HepG2 (cell line): ENCODE results near the gene SLC29A1. TPM values are rescaled to one million over a fixed set of nuclear protein-coding genes. Genes with fewer than 3 reads are reported as not detected.

Experiments used
- CHD4 ChIP-seq: fragments of 200-600 bp; sonication (generic); IDR thresholded peaks from 2 replicates; pipeline ENCODE4 v1.7.0; 2017; ENCODE audit warnings: mild to moderate bottlenecking, low read length, borderline replicate concordance
- EHMT2 ChIP-seq: fragments of 200-600 bp; sonication (generic); IDR thresholded peaks from 2 replicates; pipeline ENCODE4 v1.7.0; 2017; ENCODE audit warnings: antibody characterized with exemption, low read depth, low read length, borderline replicate concordance
- ERF ChIP-seq: IDR thresholded peaks from 2 replicates; pipeline ENCODE4 v1.6.1; 2018; ENCODE audit warnings: missing biosample characterization, missing genetic modification reagents
- GABPA ChIP-seq, 2 experiments: IDR thresholded peaks; 2 replicates each; pipeline ENCODE4 v1.6.1; 2011 to 2016; ENCODE audit warnings: low read depth in 2 of 2, low read length in 1 of 2, missing biosample characterization in 1 of 2, missing genetic modification characterization in 1 of 2
- GLI4 ChIP-seq: sonication (generic); formaldehyde crosslinking; IDR thresholded peaks from 2 replicates; pipeline ENCODE4 v1.5.1; 2020; ENCODE audit warnings: missing genetic modification reagents, mild to moderate bottlenecking, moderate library complexity, borderline replicate concordance
- JUND ChIP-seq: sonication (generic); formaldehyde crosslinking; IDR thresholded peaks from 2 replicates; pipeline ENCODE4 v1.8.0; 2022; ENCODE audit warnings: mild to moderate bottlenecking, missing genetic modification reagents
- KLF15 ChIP-seq: sonication (generic); formaldehyde crosslinking; IDR thresholded peaks from 2 replicates; pipeline ENCODE4 v1.8.1; 2023; ENCODE audit warnings: borderline replicate concordance, mild to moderate bottlenecking, inconsistent platforms, missing genetic modification reagents, mixed read lengths
- SSRP1 ChIP-seq: IDR thresholded peaks from 2 replicates; pipeline ENCODE4 v1.6.1; 2016; ENCODE audit warnings: control low read depth
- ZNF143 ChIP-seq: sonication (generic); formaldehyde crosslinking; IDR thresholded peaks from 2 replicates; pipeline ENCODE4 v1.4.0; 2020; ENCODE audit warnings: missing genetic modification reagents
- ZNF749 ChIP-seq: sonication (generic); formaldehyde crosslinking; IDR thresholded peaks from 2 replicates; pipeline ENCODE4 v1.8.0; 2022; ENCODE audit warnings: mild to moderate bottlenecking, missing genetic modification reagents, moderate library complexity, borderline replicate concordance
- polyA plus RNA-seq, 8 experiments: library from polyadenylated mRNA; depleted of rRNA in 3 of 8; stranded (reverse) in 7 of 8; unstranded in 1 of 8; fragments of >200 nt; fragmentation: Illumina TruSeq in 4 of 8; extraction: Trizol in 4 of 8; gene quantifications; 2 replicates each; pipeline versions ENCODE4 v1.2.1 to v1.2.3, GENCODE V29; 2011 to 2016; ENCODE audit warnings: low read depth in 4 of 8, missing spikeins in 1 of 8, mixed read lengths in 1 of 8; ENCODE audit not compliant: insufficient read depth in 1 of 8
- total RNA-seq, 5 experiments: library from RNA; depleted of rRNA; stranded (reverse); fragments of >200 nt; fragmentation: Illumina TruSeq; extraction: Trizol; gene quantifications; 2 replicates each; pipeline ENCODE4 v1.2.3, GENCODE V29; 2016; ENCODE audit warnings: low read depth in 1 of 5
- TF ChIP-seq, protein P1 (sequence below): IDR thresholded peaks from 2 replicates; pipeline ENCODE4 v1.6.1; 2016; ENCODE audit warnings: missing biosample characterization, missing genetic modification reagents, low read depth
- TF ChIP-seq, protein P2 (sequence below): sonication (generic); formaldehyde crosslinking; IDR thresholded peaks from 2 replicates; pipeline ENCODE4 v1.4.0; 2020; ENCODE audit warnings: missing genetic modification reagents
- TF ChIP-seq, protein P3 (sequence below): sonication (generic); formaldehyde crosslinking; IDR thresholded peaks from 2 replicates; pipeline ENCODE4 v1.4.0; 2020; ENCODE audit warnings: missing genetic modification reagents, borderline replicate concordance
- TF ChIP-seq, protein P4 (sequence below): sonication (generic); formaldehyde crosslinking; IDR thresholded peaks from 2 replicates; pipeline ENCODE4 v1.9.0; 2021; ENCODE audit warnings: missing genetic modification reagents, mild to moderate bottlenecking, borderline replicate concordance
- TF ChIP-seq, protein P5 (sequence below): IDR thresholded peaks from 2 replicates; pipeline ENCODE4 v1.6.1; 2018; ENCODE audit warnings: missing genetic modification reagents
- TF ChIP-seq, protein P6 (sequence below): IDR thresholded peaks from 2 replicates; pipeline ENCODE4 v1.6.1; 2016; ENCODE audit warnings: control low read depth

The SLC29A1 gene
- total and polyA plus RNA-seq, 2 of the 13 experiments (the other 11 are each of a cell fraction or from before 2014, with no cell fraction given): 43.2 to 106 TPM

DNA sequence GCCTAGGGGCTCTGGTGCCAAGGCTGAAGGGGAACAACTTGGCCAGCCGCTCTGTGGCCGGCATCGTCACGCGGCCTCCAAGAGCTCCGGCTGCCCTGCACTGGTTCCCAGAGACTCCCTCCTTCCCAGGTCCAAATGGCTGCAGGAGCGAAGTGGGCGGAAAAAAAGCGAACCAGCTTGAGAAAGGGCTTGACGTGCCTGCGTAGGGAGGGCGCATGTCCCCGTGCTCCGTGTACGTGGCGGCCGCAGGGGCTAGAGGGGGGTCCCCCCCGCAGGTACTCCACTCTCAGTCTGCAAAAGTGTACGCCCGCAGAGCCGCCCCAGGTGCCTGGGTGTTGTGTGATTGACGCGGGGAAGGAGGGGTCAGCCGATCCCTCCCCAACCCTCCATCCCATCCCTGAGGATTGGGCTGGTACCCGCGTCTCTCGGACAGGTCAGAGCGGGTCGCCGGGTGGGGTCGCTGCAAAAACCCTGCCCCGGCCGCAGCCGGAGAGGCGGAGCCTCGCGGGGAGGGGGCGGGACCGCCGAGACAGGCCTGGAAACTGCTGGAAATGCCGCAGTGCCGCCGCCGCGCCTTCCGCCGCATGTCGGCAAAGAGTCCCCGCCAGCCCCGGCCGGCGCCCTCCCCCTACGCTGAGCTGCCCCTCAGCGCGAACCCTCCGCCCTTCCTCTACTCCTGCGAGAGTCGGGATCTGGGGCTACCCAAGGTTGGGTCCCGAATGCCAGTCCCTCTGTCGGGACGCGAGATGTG lies 22.7 kb downstream of the SLC29A1 start (continued):
- TF ChIP-seq, protein P1, sequence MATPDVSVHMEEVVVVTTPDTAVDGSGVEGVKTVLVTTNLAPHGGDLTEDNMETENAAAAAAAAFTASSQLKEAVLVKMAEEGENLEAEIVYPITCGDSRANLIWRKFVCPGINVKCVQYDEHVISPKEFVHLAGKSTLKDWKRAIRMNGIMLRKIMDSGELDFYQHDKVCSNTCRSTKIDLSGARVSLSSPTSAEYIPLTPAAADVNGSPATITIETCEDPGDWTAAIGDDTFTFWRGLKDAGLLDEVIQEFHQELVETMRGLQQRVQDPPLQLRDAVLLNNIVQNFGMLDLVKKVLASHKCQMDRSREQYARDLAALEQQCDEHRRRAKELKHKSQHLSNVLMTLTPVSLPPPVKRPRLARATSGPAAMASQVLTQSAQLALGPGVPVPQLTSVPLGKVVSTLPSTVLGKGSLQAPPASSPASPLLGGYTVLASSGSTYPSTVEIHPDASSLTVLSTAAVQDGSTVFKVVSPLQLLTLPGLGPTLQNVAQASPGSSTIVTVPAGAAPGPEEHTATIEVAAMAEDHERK: peak; percentile 68; the same call in 1 of the 2 replicates
- TF ChIP-seq ERF (CRISPR knock-in tag): peak; percentile 69; the same call in 1 of the 2 replicates
- peak; percentile 79; the same call in 1 of the 2 replicates for TF ChIP-seq CHD4
- TF ChIP-seq, protein P2, sequence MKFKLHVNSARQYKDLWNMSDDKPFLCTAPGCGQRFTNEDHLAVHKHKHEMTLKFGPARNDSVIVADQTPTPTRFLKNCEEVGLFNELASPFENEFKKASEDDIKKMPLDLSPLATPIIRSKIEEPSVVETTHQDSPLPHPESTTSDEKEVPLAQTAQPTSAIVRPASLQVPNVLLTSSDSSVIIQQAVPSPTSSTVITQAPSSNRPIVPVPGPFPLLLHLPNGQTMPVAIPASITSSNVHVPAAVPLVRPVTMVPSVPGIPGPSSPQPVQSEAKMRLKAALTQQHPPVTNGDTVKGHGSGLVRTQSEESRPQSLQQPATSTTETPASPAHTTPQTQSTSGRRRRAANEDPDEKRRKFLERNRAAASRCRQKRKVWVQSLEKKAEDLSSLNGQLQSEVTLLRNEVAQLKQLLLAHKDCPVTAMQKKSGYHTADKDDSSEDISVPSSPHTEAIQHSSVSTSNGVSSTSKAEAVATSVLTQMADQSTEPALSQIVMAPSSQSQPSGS (CRISPR knock-in tag): peak; percentile 83; the same call in 1 of the 2 replicates
- TF ChIP-seq, protein P3, sequence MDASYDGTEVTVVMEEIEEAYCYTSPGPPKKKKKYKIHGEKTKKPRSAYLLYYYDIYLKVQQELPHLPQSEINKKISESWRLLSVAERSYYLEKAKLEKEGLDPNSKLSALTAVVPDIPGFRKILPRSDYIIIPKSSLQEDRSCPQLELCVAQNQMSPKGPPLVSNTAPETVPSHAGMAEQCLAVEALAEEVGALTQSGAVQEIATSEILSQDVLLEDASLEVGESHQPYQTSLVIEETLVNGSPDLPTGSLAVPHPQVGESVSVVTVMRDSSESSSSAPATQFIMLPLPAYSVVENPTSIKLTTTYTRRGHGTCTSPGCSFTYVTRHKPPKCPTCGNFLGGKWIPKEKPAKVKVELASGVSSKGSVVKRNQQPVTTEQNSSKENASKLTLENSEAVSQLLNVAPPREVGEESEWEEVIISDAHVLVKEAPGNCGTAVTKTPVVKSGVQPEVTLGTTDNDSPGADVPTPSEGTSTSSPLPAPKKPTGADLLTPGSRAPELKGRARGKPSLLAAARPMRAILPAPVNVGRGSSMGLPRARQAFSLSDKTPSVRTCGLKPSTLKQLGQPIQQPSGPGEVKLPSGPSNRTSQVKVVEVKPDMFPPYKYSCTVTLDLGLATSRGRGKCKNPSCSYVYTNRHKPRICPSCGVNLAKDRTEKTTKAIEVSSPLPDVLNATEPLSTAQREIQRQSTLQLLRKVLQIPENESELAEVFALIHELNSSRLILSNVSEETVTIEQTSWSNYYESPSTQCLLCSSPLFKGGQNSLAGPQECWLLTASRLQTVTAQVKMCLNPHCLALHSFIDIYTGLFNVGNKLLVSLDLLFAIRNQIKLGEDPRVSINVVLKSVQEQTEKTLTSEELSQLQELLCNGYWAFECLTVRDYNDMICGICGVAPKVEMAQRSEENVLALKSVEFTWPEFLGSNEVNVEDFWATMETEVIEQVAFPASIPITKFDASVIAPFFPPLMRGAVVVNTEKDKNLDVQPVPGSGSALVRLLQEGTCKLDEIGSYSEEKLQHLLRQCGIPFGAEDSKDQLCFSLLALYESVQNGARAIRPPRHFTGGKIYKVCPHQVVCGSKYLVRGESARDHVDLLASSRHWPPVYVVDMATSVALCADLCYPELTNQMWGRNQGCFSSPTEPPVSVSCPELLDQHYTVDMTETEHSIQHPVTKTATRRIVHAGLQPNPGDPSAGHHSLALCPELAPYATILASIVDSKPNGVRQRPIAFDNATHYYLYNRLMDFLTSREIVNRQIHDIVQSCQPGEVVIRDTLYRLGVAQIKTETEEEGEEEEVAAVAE (CRISPR knock-in tag): no peak; the same call in none of the 2 replicates
- TF ChIP-seq, protein P4, sequence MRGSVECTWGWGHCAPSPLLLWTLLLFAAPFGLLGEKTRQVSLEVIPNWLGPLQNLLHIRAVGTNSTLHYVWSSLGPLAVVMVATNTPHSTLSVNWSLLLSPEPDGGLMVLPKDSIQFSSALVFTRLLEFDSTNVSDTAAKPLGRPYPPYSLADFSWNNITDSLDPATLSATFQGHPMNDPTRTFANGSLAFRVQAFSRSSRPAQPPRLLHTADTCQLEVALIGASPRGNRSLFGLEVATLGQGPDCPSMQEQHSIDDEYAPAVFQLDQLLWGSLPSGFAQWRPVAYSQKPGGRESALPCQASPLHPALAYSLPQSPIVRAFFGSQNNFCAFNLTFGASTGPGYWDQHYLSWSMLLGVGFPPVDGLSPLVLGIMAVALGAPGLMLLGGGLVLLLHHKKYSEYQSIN: no peak
- TF ChIP-seq ZNF749 (CRISPR knock-in tag): 0 out of 2 replicates have a peak, but pooled peaks have one; percentile 47
- TF ChIP-seq ZNF143 (CRISPR knock-in tag): no peak
- TF ChIP-seq GLI4: peak; percentile 98; the same call in 1 of the 2 replicates
- peak; percentile 17 for TF ChIP-seq KLF15 (CRISPR knock-in tag)
- TF ChIP-seq GABPA (IDR thresholded peaks at IDR 0.05; ENCODE audit: low read depth, low read length): no peak
- TF ChIP-seq GABPA (CRISPR knock-in tag; IDR thresholded peaks at IDR 0.05; ENCODE audit: low read depth): no peak
- 0 out of 2 replicates have a peak, but pooled peaks have one; percentile 19 for TF ChIP-seq JUND (CRISPR knock-in tag)
- TF ChIP-seq SSRP1: no peak
- TF ChIP-seq, protein P5, sequence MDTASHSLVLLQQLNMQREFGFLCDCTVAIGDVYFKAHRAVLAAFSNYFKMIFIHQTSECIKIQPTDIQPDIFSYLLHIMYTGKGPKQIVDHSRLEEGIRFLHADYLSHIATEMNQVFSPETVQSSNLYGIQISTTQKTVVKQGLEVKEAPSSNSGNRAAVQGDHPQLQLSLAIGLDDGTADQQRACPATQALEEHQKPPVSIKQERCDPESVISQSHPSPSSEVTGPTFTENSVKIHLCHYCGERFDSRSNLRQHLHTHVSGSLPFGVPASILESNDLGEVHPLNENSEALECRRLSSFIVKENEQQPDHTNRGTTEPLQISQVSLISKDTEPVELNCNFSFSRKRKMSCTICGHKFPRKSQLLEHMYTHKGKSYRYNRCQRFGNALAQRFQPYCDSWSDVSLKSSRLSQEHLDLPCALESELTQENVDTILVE: peak; percentile 68; the same call in 1 of the 2 replicates
- TF ChIP-seq EHMT2: no peak
- TF ChIP-seq, protein P6, sequence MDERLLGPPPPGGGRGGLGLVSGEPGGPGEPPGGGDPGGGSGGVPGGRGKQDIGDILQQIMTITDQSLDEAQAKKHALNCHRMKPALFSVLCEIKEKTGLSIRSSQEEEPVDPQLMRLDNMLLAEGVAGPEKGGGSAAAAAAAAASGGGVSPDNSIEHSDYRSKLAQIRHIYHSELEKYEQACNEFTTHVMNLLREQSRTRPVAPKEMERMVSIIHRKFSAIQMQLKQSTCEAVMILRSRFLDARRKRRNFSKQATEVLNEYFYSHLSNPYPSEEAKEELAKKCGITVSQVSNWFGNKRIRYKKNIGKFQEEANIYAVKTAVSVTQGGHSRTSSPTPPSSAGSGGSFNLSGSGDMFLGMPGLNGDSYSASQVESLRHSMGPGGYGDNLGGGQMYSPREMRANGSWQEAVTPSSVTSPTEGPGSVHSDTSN (CRISPR knock-in tag): peak; percentile 87
